HG02870 (cell line): Measurements from ENCODE around the gene PARD3.

Experiments
- ATAC-seq: cut with Tn5 transposase; IDR thresholded peaks from one replicate; pipeline ENCODE4 v1.9.1; 2021; ENCODE audit warnings: mild to moderate bottlenecking, moderate library complexity; ENCODE audit not compliant: unreplicated experiment

The PARD3 gene

GRCh38 chr10:34825414-34825813 is 10.3 kb upstream of the PARD3 start:
- ATAC-seq: no peak

- no peak for ATAC-seq
Measured at GRCh38 chr10:34824870-34825269, 9.8 kb upstream of the PARD3 start.

GRCh38 chr10:34821587-34822585 is 6.8 kb upstream of the PARD3 start:
- ATAC-seq: no peak

GRCh38 chr10:34817586-34817985 is 2.5 kb upstream of the PARD3 start:
- no peak for ATAC-seq

GRCh38 chr10:34817054-34817453 is 2.0 kb upstream of the PARD3 start:
- ATAC-seq: no peak

- no peak for ATAC-seq
Measured at GRCh38 chr10:34816501-34817002, 1.5 kb upstream of the PARD3 start.

GRCh38 chr10:34816085-34816496 is 995 bp upstream of the PARD3 start:
- ATAC-seq: no peak

GRCh38 chr10:34814913-34815184 is 247 bp downstream of the PARD3 start:
- no peak for ATAC-seq

GRCh38 chr10:34814223-34814912 is 728 bp downstream of the PARD3 start:
- no peak for ATAC-seq

GRCh38 chr10:34813626-34814222 is 1.4 kb downstream of the PARD3 start:
- no peak for ATAC-seq

- ATAC-seq: no peak
Measured at GRCh38 chr10:34812771-34813170, 2.3 kb downstream of the PARD3 start.

GRCh38 chr10:34811968-34812514 is 3.1 kb downstream of the PARD3 start:
- ATAC-seq: no peak

- ATAC-seq: no peak
Measured at GRCh38 chr10:34811126-34811967, 3.7 kb downstream of the PARD3 start.

- ATAC-seq: no peak
Measured at GRCh38 chr10:34809796-34810195, 5.3 kb downstream of the PARD3 start.

- ATAC-seq: no peak
Measured at GRCh38 chr10:34808801-34809745, 6.0 kb downstream of the PARD3 start.

GRCh38 chr10:34808336-34808735 is 6.8 kb downstream of the PARD3 start:
- ATAC-seq: no peak

- ATAC-seq: no peak
Measured at GRCh38 chr10:34804306-34804705, 10.8 kb downstream of the PARD3 start.

GRCh38 chr10:34802692-34803091 is 12.4 kb downstream of the PARD3 start:
- ATAC-seq: no peak

GRCh38 chr10:34801097-34801733 is 13.9 kb downstream of the PARD3 start:
- no peak for ATAC-seq
